Esophagus squamous epithelium (tissue), 5 donors: ENCODE results near the gene PPP1R12C. TPM values are rescaled to one million over a fixed set of nuclear protein-coding genes. Genes with fewer than 3 reads are reported as not detected.

Experiments used
- DNase-seq: peaks from one replicate; lab custom pipeline; 2025; lab: John Stamatoyannopoulos, UW
- H3K27ac ChIP-seq, 4 donors: fragments of 200-600 bp; sonication (generic); one replicate each; pipeline ENCODE4 v1.5.1; 2016 to 2019; ENCODE audit warnings: mild to moderate bottlenecking in 1 of 4
- H3K27me3 ChIP-seq, 4 donors: fragments of 200-600 bp; sonication (generic); 1 replicate in 3 of 4; 2 replicates in 1 of 4; pipeline versions ENCODE4 v1.5.1 to v1.6.0; 2017 to 2021; ENCODE audit warnings: antibody characterized with exemption in 1 of 4
- H3K36me3 ChIP-seq, 3 donors: fragments of 200-600 bp; sonication (generic); one replicate each; pipeline ENCODE4 v1.5.1; 2016 to 2019
- H3K4me1 ChIP-seq, 3 donors: fragments of 200-600 bp; sonication (generic); one replicate each; pipeline ENCODE4 v1.5.1; 2017 to 2019
- H3K4me3 ChIP-seq, 4 donors: fragments of 200-600 bp; sonication (generic); 1 replicate in 3 of 4; 2 replicates in 1 of 4; pipeline ENCODE4 v1.5.1; 2016 to 2019; ENCODE audit warnings: mild to moderate bottlenecking in 2 of 4, moderate library complexity in 1 of 4
- H3K9me3 ChIP-seq, 3 donors: fragments of 200-600 bp; sonication (generic); one replicate each; pipeline ENCODE4 v1.5.1; 2016 to 2019
- CTCF ChIP-seq, 6 experiments: fragments of 450-650 bp in 4 of 6; fragments of 200-600 bp in 2 of 6; sonication (generic) in 2 of 6; IDR thresholded peaks; one replicate each; pipeline ENCODE4 v1.5.1; 2016 to 2019; ENCODE audit warnings: antibody characterized with exemption in 6 of 6, mild to moderate bottlenecking in 4 of 6, moderate library complexity in 4 of 6
- POLR2A ChIP-seq, 4 donors: fragments of 450-650 bp; IDR thresholded peaks; one replicate each; pipeline ENCODE4 v1.6.1; 2017; ENCODE audit warnings: antibody characterized with exemption in 4 of 4, mild to moderate bottlenecking in 4 of 4, moderate library complexity in 3 of 4
- WGBS, 2 donors: methylation state at CpG; one replicate each; pipeline ENCODE4 v1.1.5; 2018; 5-methylcytosine and 5-hydroxymethylcytosine counted together
- intact Hi-C: fragments of 100-400 bp; cut with DNase I; formaldehyde crosslinking; loops from one replicate; pipeline ENCODE4 v1.15.0; 2022
- total RNA-seq, 4 donors: library from RNA; depleted of rRNA; stranded (reverse); fragments of >200 nt; gene quantifications; one replicate each; pipeline ENCODE4 v1.1.0, GENCODE V29; 2016
- donor health status: DM: yes; HTN: yes; CAD: no.

Gene PPP1R12C
- total RNA-seq, result 10 to 100 TPM; 35.1 to 89.1 (median 43.7) TPM

- Histone ChIP-seq H3K9me3 (no peaks in the 10 kb centered on the region), H3K27me3 (no peaks in the 10 kb centered on the region), H3K36me3 (peaks cover 0 to 9% (median 0%) of the 10 kb centered on the region in 3 donors), H3K4me3 (peak within 1 kb of the TSS; percentile 69 to 98 (median 92)), H3K27ac (peak within 1 kb of the TSS; percentile 89 to 99 (median 94)), H3K4me1 (peaks cover 21 to 59% (median 43%) of the 10 kb centered on the region in 3 donors)
- intact Hi-C loops, result no loop called here
- DNase-seq, result no peak
- TF ChIP-seq POLR2A (IDR thresholded peaks at IDR 0.05), result peak in 1 of 4 donors; percentile 30
- TF ChIP-seq CTCF (IDR thresholded peaks at IDR 0.05), result no peak
- 1 to 8% methylated on average over 10 to 11 of the region's 97 CpGs for WGBS, 2 donors
Observed at GRCh38 chr19:55116859-55117662, at the start of gene PPP1R12C. PPP1R12C (minus strand) TSS chr19:55117637; CDS start chr19:55117543, 94 bp downstream.

GRCh38 chr19:55166530-55167268 is 49.3 kb upstream of the PPP1R12C start, which contains the start of gene DNAAF3:
DNAAF3 (minus strand) TSS chr19:55166613; CDS start chr19:55166413, 200 bp downstream.
- H3K27me3 ChIP-seq, result peaks cover 2 to 99% (median 6%) of the 10 kb centered on the region in 4 donors

GRCh38 chr19:55165952-55166529 is 48.6 kb upstream of the PPP1R12C start:
- TF ChIP-seq CTCF (IDR thresholded peaks at IDR 0.05) (peak in 5 of 6 experiments; percentile 10 to 33 (median 17)), POLR2A (IDR thresholded peaks at IDR 0.05) (no peak)
- Histone ChIP-seq H3K27ac (peak overlapping the region in 2 of 4 donors; percentile 34 to 44), H3K9me3 (no peaks in the 10 kb centered on the region), H3K36me3 (no peaks in the 10 kb centered on the region), H3K27me3 (peaks cover 5 to 99% (median 12%) of the 10 kb centered on the region in 4 donors), H3K4me1 (peaks cover 0 to 24% (median 13%) of the 10 kb centered on the region in 3 donors), H3K4me3 (peak overlapping the region; percentile 13 to 69 (median 50))
- DNase-seq, result no peak
- WGBS, 2 donors, result 0% methylated on average over 6 of the region's 34 CpGs
- intact Hi-C loops, result no loop called here

More at GRCh38 chr19:55166530-55167268, 49.3 kb upstream of the PPP1R12C start, which contains the start of gene DNAAF3:
- 2 to 5% methylated on average over 23 to 29 of the region's 33 CpGs for WGBS, 2 donors
- peak in 1 of 6 experiments; percentile 14 for TF ChIP-seq CTCF (IDR thresholded peaks at IDR 0.05)
- TF ChIP-seq POLR2A (IDR thresholded peaks at IDR 0.05), result no peak
- Histone ChIP-seq H3K9me3 (no peaks in the 10 kb centered on the region), H3K4me3 (peak within 1 kb of the TSS; percentile 13 to 69 (median 50)), H3K36me3 (no peaks in the 10 kb centered on the region), H3K4me1 (peaks cover 0 to 23% (median 13%) of the 10 kb centered on the region in 3 donors), H3K27ac (peak within 1 kb of the TSS in 3 of 4 donors; percentile 34 to 68 (median 66))
- peak; percentile 65 for DNase-seq
- intact Hi-C loops, result no loop called here

- H3K27me3 ChIP-seq, result peaks cover 5 to 98% (median 14%) of the 10 kb centered on the region in 4 donors
- no peaks in the 10 kb centered on the region for H3K9me3 ChIP-seq
- peaks cover 0 to 46% (median 24%) of the 10 kb centered on the region in 3 donors for H3K4me1 ChIP-seq
- H3K4me3 ChIP-seq, result no peak overlapping the region
- H3K27ac ChIP-seq, result no peak overlapping the region
- no peaks in the 10 kb centered on the region for H3K36me3 ChIP-seq
- intact Hi-C loops, result no loop called here
- no peak for TF ChIP-seq CTCF (IDR thresholded peaks at IDR 0.05)
- no peak for TF ChIP-seq POLR2A (IDR thresholded peaks at IDR 0.05)
- DNase-seq, result no peak
- 52 to 55% methylated on average over 15 to 25 of the region's 61 CpGs for WGBS, 2 donors
Observed at GRCh38 chr19:55161571-55162322, 44.3 kb upstream of the PPP1R12C start.
